Naive B cell (primary cell): ENCODE data around the gene TSPAN9. TPM values are rescaled to one million over a fixed set of nuclear protein-coding genes. Genes with fewer than 3 reads are reported as not detected.
A peak's percentile ranks its signal among the peaks of the same experiment; 100 is the strongest.

Experiments used
- ATAC-seq, 2 donors: fragments of 150-1000 bp; cut with Tn5 transposase; 2 replicates each; pipeline ENCODE4 v1.10.0; 2021; ENCODE audit warnings: low read depth in 2 of 2, mild to moderate bottlenecking in 2 of 2, moderate library complexity in 2 of 2
- DNase-seq: peaks from one replicate; pipeline ENCODE4 v3.0.0; 2022
- H3K27ac Mint-ChIP-seq, 6 donors: one replicate each; pipeline ENCODE4 v1.8.0; 2020 to 2022; ENCODE audit warnings: mild to moderate bottlenecking in 6 of 6, mixed read lengths in 6 of 6, moderate library complexity in 5 of 6, inconsistent platforms in 2 of 6
- H3K27me3 Mint-ChIP-seq, 3 donors: one replicate each; pipeline ENCODE4 v1.8.0; 2021 to 2022; ENCODE audit warnings: mixed read lengths in 3 of 3, mild to moderate bottlenecking in 1 of 3
- H3K36me3 Mint-ChIP-seq, 2 donors: one replicate each; pipeline ENCODE4 v1.8.0; 2020 to 2022; ENCODE audit warnings: mixed read lengths in 2 of 2, inconsistent platforms in 1 of 2, mild to moderate bottlenecking in 1 of 2
- H3K4me1 Mint-ChIP-seq, 3 donors: one replicate each; pipeline ENCODE4 v1.8.0; 2020 to 2022; ENCODE audit warnings: mixed read lengths in 3 of 3, inconsistent platforms in 1 of 3, mild to moderate bottlenecking in 1 of 3, moderate library complexity in 1 of 3
- H3K4me3 Mint-ChIP-seq, 8 donors: one replicate each; pipeline ENCODE4 v1.8.0; 2020 to 2022; ENCODE audit warnings: mild to moderate bottlenecking in 8 of 8, mixed read lengths in 8 of 8, moderate library complexity in 8 of 8, inconsistent platforms in 2 of 8
- H3K9me3 Mint-ChIP-seq, 7 donors: one replicate each; pipeline ENCODE4 v1.8.0; 2020 to 2022; ENCODE audit warnings: mixed read lengths in 7 of 7, mild to moderate bottlenecking in 5 of 7, inconsistent platforms in 2 of 7, moderate library complexity in 1 of 7
- polyA plus RNA-seq, 6 donors: library from polyadenylated mRNA; unstranded; fragments of 300-500 nt; fragmentation: Illumina TruSeq; gene quantifications; one replicate each; pipeline ENCODE4 v1.2.3, GENCODE V29; 2021; ENCODE audit warnings: low read depth in 6 of 6

The TSPAN9 gene
- polyA plus RNA-seq, result under 1 TPM in 4 of 6 donors, not detected in 2; 0.26 to 0.49 (median 0.41) TPM

GRCh38 chr12:3076730-3077571 lies at the start of gene TSPAN9:
Gene TSPAN9 (plus strand): TSS chr12:3077379. CDS start chr12:3201194, 123,815 bp downstream.
- Mint-ChIP-seq H3K4me1 (peaks cover 3 to 19% (median 4%) of the 10 kb centered on the region in 3 donors), H3K36me3 (no peaks in the 10 kb centered on the region), H3K27ac (peak within 1 kb of the TSS in 3 of 6 donors; percentile 58 to 73 (median 59)), H3K27me3 (peaks cover 0 to 10% (median 8%) of the 10 kb centered on the region in 3 donors), H3K4me3 (peak within 1 kb of the TSS; percentile 84 to 91 (median 88)), H3K9me3 (no peaks in the 10 kb centered on the region)
- DNase-seq (peak; percentile 46), ATAC-seq (peak; percentile 75 to 76)

GRCh38 chr12:3028108-3028507 lies 49.1 kb upstream of the TSPAN9 start:
- no peak overlapping the region for H3K4me3 Mint-ChIP-seq
- H3K27ac Mint-ChIP-seq, result no peak overlapping the region
- peaks cover 0 to 3% (median 0%) of the 10 kb centered on the region in 7 donors for H3K9me3 Mint-ChIP-seq
- H3K27me3 Mint-ChIP-seq, result no peaks in the 10 kb centered on the region
- no peaks in the 10 kb centered on the region for H3K36me3 Mint-ChIP-seq
- H3K4me1 Mint-ChIP-seq, result no peaks in the 10 kb centered on the region
- DNase-seq, result no peak
- no peak for ATAC-seq

- Mint-ChIP-seq H3K4me3 (no peak overlapping the region), H3K27me3 (peaks cover 0 to 8% (median 0%) of the 10 kb centered on the region in 3 donors), H3K27ac (no peak overlapping the region)
These were observed 46.3 kb upstream of the TSPAN9 start for GRCh38 chr12:3030821-3031429.

GRCh38 chr12:3032161-3032560 lies 45.0 kb upstream of the TSPAN9 start:
- H3K9me3 Mint-ChIP-seq, result no peaks in the 10 kb centered on the region
- H3K4me1 Mint-ChIP-seq, result peaks cover 0 to 5% (median 0%) of the 10 kb centered on the region in 3 donors
- H3K27me3 Mint-ChIP-seq, result peaks cover 0 to 8% (median 0%) of the 10 kb centered on the region in 3 donors
- ATAC-seq (no peak), DNase-seq (no peak)
- H3K27ac Mint-ChIP-seq, result no peak overlapping the region
- H3K4me3 Mint-ChIP-seq, result no peak overlapping the region
- H3K36me3 Mint-ChIP-seq, result no peaks in the 10 kb centered on the region

More at GRCh38 chr12:3030821-3031429, 46.3 kb upstream of the TSPAN9 start:
- DNase-seq, result no peak
- Mint-ChIP-seq H3K36me3 (no peaks in the 10 kb centered on the region), H3K4me1 (peaks cover 0 to 5% (median 0%) of the 10 kb centered on the region in 3 donors), H3K9me3 (no peaks in the 10 kb centered on the region)
- ATAC-seq, result no peak

GRCh38 chr12:3032770-3033538 lies 44.2 kb upstream of the TSPAN9 start:
- Mint-ChIP-seq H3K27me3 (peaks cover 0 to 8% (median 0%) of the 10 kb centered on the region in 3 donors), H3K9me3 (no peaks in the 10 kb centered on the region), H3K27ac (no peak overlapping the region), H3K4me3 (no peak overlapping the region), H3K4me1 (peaks cover 0 to 5% (median 0%) of the 10 kb centered on the region in 3 donors), H3K36me3 (no peaks in the 10 kb centered on the region)
- no peak for ATAC-seq
- no peak for DNase-seq

GRCh38 chr12:3033539-3033867 lies 43.7 kb upstream of the TSPAN9 start:
- peaks cover 0 to 8% (median 0%) of the 10 kb centered on the region in 3 donors for H3K27me3 Mint-ChIP-seq
- ATAC-seq (no peak), DNase-seq (no peak)
- no peak overlapping the region for H3K27ac Mint-ChIP-seq
- H3K4me1 Mint-ChIP-seq, result peaks cover 0 to 5% (median 0%) of the 10 kb centered on the region in 3 donors
- H3K36me3 Mint-ChIP-seq, result no peaks in the 10 kb centered on the region
- H3K4me3 Mint-ChIP-seq, result no peak overlapping the region
- no peaks in the 10 kb centered on the region for H3K9me3 Mint-ChIP-seq

DNA sequence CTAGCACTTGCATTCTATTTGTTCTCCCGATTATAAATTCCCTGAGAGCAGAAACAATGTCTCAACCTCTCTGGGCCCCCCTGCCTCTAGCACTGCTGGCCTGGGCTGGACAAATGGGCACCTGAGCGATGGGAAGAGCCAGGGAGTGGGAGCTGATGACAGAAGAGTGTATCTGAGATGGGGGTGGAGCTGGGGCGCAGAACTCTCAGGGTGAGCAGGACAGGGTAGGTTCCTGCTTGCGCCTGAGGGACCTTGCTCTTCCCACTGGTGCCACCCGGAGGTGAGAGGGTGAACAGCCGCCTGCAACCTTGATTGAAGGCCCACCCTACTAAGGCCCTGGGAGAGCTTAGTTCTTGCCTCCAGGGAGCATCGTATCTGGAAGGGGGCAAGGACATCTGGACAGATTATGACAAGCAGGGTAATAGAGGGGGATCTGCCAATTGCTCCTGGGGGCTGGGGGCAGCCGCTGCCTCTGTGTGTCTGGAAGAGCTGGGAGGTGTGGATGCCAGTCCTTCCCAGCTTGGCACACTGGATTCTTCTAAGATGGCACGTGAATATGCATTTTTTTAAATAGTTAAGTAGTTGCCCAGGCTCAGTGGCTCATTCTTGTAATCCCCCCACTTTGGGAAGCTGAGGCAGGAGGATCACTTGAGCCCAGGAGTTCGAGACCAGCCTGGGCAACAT lies 43.0 kb upstream of the TSPAN9 start:
- DNase-seq, result peak; percentile 21

DNA sequence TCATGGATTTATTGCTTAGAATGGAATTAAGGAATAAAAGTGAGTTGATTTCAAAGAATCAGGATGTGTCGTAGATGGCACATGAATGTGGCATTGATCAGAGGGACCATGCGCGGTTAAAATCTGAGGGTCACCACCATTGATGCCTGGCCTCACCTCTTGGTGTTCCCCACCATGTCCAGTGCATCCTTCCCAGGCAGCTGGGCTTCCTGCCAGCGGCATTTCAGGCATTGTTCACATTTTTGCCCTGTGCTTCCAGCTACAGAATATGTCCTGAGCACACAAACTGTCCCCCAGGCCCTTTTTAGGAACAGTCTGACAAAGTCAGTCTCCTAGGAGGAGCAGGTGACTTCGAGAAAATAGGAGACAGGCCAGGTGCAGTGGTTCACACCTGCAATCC lies 42.0 kb upstream of the TSPAN9 start:
- Mint-ChIP-seq H3K27me3 (peaks cover 0 to 8% (median 0%) of the 10 kb centered on the region in 3 donors), H3K9me3 (no peaks in the 10 kb centered on the region), H3K4me1 (peaks cover 0 to 8% (median 0%) of the 10 kb centered on the region in 3 donors), H3K4me3 (no peak overlapping the region), H3K27ac (no peak overlapping the region), H3K36me3 (no peaks in the 10 kb centered on the region)
- no peak for ATAC-seq
- DNase-seq, result no peak

More for the DNA sequence above, 43.0 kb upstream of the TSPAN9 start:
- ATAC-seq, result peak; percentile 50 to 68
- peaks cover 0 to 5% (median 0%) of the 10 kb centered on the region in 3 donors for H3K4me1 Mint-ChIP-seq
- H3K27ac Mint-ChIP-seq, result peak overlapping the region in 2 of 6 donors; percentile 33 to 74
- peak overlapping the region in 1 of 8 donors; percentile 44 for H3K4me3 Mint-ChIP-seq
- no peaks in the 10 kb centered on the region for H3K9me3 Mint-ChIP-seq
- H3K36me3 Mint-ChIP-seq, result no peaks in the 10 kb centered on the region
- H3K27me3 Mint-ChIP-seq, result peaks cover 0 to 8% (median 0%) of the 10 kb centered on the region in 3 donors

DNA sequence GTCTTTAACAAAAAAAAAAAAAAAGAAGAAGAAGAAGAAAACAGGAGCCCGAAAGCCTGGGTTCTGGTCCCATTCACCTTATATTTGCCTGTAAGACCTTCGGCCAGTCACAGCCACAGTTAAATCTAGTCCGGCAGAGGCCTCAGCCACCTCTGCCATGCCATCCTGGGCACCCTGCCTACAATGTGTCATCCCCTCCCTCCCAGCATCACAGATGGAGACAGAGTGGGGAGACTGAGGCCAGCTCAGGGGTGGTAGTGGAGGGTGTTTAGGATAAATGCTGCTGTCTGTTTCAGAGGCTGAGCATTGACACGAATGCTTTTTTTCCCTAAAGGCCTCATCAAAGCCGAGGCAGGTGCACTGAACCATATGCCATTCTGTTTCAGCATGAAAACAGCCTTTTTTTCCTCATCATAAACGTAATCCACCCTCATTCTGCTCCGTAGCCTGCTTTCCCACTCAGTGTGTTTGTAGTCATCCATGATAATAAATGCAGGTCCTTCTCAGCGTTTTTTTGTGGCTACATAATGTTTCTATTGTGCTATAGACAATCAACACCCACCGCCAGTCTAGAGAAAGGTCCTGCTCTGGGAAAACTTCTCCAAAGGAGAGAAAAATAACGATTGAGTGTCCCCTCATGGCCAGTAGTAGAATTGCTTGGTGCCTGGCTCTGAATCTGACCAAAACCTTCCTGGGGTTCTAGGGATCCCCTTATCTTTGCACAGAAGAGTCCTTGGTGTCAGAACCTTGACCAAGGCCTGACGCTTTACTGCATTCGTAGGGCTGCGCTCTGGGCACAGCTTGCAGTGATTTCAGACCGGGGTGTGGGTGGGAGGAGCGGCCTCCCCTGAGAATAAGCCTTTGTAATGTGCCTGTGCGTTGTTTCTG lies 41.1 kb upstream of the TSPAN9 start:
- DNase-seq, result no peak
- no peak overlapping the region for H3K4me3 Mint-ChIP-seq

DNA sequence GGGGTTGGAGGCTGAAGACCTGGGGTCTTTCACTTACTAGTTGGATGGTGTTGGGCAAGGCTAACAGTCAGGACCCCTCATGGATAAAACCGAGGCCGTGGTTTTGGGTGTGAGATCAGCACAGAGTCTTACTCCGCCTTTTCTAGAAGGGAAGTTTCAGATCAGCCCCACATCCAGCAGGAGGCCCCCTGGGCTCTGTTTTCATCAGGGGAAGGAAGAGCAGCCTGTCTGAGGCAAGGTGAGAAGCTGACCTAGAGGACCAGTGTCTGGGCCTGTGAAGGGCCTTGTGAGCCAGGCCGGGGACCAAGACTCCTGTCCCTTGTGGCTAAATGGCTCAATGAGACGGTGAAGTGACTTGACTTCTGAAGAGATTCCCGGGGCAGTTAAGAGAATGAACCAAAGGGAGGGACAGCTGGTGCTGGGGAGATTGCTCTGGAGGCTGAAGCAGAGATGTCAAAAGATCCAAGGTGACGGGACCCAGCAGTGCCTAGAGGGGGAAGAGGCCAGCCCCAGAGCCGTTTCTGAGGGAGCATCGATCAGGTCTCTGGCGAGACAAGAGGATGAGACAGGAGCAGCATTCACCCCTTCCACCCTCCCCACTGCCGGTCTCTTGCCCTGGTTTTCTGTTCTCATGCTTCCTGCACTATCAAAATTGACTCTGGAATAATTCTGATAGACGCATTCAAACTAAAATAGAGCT lies 40.1 kb upstream of the TSPAN9 start:
- ATAC-seq (no peak), DNase-seq (no peak)
- H3K36me3 Mint-ChIP-seq, result no peaks in the 10 kb centered on the region
- no peak overlapping the region for H3K27ac Mint-ChIP-seq
- peaks cover 0 to 8% (median 5%) of the 10 kb centered on the region in 3 donors for H3K27me3 Mint-ChIP-seq
- no peaks in the 10 kb centered on the region for H3K9me3 Mint-ChIP-seq
- peaks cover 5 to 18% (median 6%) of the 10 kb centered on the region in 3 donors for H3K4me1 Mint-ChIP-seq
- H3K4me3 Mint-ChIP-seq, result peak overlapping the region in 1 of 8 donors; percentile 12

More for the DNA sequence above, 41.1 kb upstream of the TSPAN9 start:
- H3K4me1 Mint-ChIP-seq, result peaks cover 0 to 11% (median 0%) of the 10 kb centered on the region in 3 donors
- H3K27ac Mint-ChIP-seq, result no peak overlapping the region
- H3K36me3 Mint-ChIP-seq, result no peaks in the 10 kb centered on the region
- H3K27me3 Mint-ChIP-seq, result peaks cover 0 to 8% (median 0%) of the 10 kb centered on the region in 3 donors
- H3K9me3 Mint-ChIP-seq, result no peaks in the 10 kb centered on the region
- ATAC-seq, result no peak

DNA sequence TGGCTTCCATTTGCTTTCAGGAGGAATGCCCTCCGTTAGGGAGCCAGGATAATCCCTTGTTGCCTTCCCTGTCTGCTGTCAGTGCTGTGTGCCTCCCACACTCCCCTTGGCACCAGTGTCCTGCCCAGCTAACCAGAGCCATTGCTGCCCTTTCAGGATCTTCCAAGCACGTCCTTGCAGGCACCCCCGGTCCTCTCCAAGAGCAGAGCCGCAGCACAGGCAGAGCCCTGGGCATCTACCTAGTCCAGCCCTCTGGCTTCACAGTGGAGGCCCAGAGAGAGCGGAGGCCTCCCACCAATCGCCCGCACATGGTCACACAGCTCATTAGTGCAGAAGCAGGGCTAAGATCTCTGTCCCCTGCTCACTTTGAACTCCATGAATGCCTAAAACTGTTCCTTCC lies 39.0 kb upstream of the TSPAN9 start:
- no peak for DNase-seq
- H3K27ac Mint-ChIP-seq, result no peak overlapping the region
- ATAC-seq, result no peak
- no peaks in the 10 kb centered on the region for H3K9me3 Mint-ChIP-seq
- peaks cover 17 to 29% (median 17%) of the 10 kb centered on the region in 3 donors for H3K4me1 Mint-ChIP-seq
- no peak overlapping the region for H3K4me3 Mint-ChIP-seq
- H3K27me3 Mint-ChIP-seq, result peaks cover 6 to 13% (median 11%) of the 10 kb centered on the region in 3 donors
- no peaks in the 10 kb centered on the region for H3K36me3 Mint-ChIP-seq
